WTC11 (cell line): ENCODE measurements around the gene MRPL51. TPM values are rescaled to one million over a fixed set of nuclear protein-coding genes. Genes with fewer than 3 reads are reported as not detected.

Experiments used
- ATAC-seq: fragments of 200-7000 bp; cut with Tn5 transposase; 2 replicates; pipeline ENCODE4 v1.10.0; 2021; ENCODE audit warnings: mild to moderate bottlenecking, moderate library complexity
- Bru-seq: library from RNA; stranded (reverse); fragments of 400-500 nt; gene quantifications from one replicate; lab custom pipeline; 2021; lab: Mats Ljungman, UMichigan
- CTCF ChIA-PET: fragments of 300-600 bp; sonication (Branson Sonifier 250); formaldehyde crosslinking; loops from one replicate; lab custom pipeline; 2021; ENCODE audit warnings: antibody characterized with exemption; lab: Charles Lee
- POLR2A ChIA-PET: fragments of 350-600 bp; sonication (Branson Sonifier 250); formaldehyde crosslinking; loops from one replicate; lab custom pipeline; 2021; ENCODE audit warnings: antibody characterized with exemption; lab: Charles Lee
- DNase-seq: peaks from one replicate; pipeline ENCODE4 v3.0.0; 2021; ENCODE audit warnings: low spot score
- H3K27ac Mint-ChIP-seq: 2 replicates; pipeline ENCODE4 v1.8.0; 2021; ENCODE audit warnings: mixed read lengths
- H3K27me3 Mint-ChIP-seq: 2 replicates; pipeline ENCODE4 v1.8.0; 2021; ENCODE audit warnings: low read depth, mild to moderate bottlenecking, moderate library complexity, mixed read lengths
- H3K36me3 Mint-ChIP-seq: 2 replicates; pipeline ENCODE4 v1.8.0; 2021; ENCODE audit warnings: mixed read lengths
- H3K4me1 Mint-ChIP-seq: 2 replicates; pipeline ENCODE4 v1.8.0; 2022; ENCODE audit warnings: mixed read lengths
- H3K4me3 Mint-ChIP-seq: 2 replicates; pipeline ENCODE4 v1.8.0; 2021; ENCODE audit warnings: mild to moderate bottlenecking, moderate library complexity, mixed read lengths
- H3K9me3 Mint-ChIP-seq: 2 replicates; pipeline ENCODE4 v1.8.0; 2021; ENCODE audit warnings: mixed read lengths
- ATF3 ChIP-seq: sonication (generic); formaldehyde crosslinking; conservative IDR thresholded peaks from 2 replicates; pipeline ENCODE4 v1.8.1; 2022; ENCODE audit warnings: mild to moderate bottlenecking, missing genetic modification reagents
- ETV6 ChIP-seq: sonication (generic); formaldehyde crosslinking; IDR thresholded peaks from 2 replicates; pipeline ENCODE4 v1.8.1; 2022; ENCODE audit warnings: mild to moderate bottlenecking, missing genetic modification reagents
- FOXP1 ChIP-seq: sonication (generic); formaldehyde crosslinking; IDR thresholded peaks from 2 replicates; pipeline ENCODE4 v1.8.0; 2022; ENCODE audit warnings: missing genetic modification reagents, mild to moderate bottlenecking, moderate library complexity, borderline replicate concordance
- HMGA2 ChIP-seq: fragments of 250-450 bp; sonication (Bioruptor Pico); IDR thresholded peaks from 2 replicates; pipeline ENCODE4 v1.4.0; 2021; ENCODE audit warnings: mild to moderate bottlenecking, moderate library complexity
- JUN ChIP-seq: sonication (generic); formaldehyde crosslinking; IDR thresholded peaks from 2 replicates; pipeline ENCODE4 v1.8.0; 2023; ENCODE audit warnings: mild to moderate bottlenecking, missing genetic modification reagents
- MYBL2 ChIP-seq: sonication (generic); formaldehyde crosslinking; IDR thresholded peaks from 2 replicates; pipeline ENCODE4 v1.8.1; 2023; ENCODE audit warnings: mild to moderate bottlenecking, moderate library complexity, missing genetic modification reagents
- NR1H2 ChIP-seq: sonication (generic); formaldehyde crosslinking; IDR thresholded peaks from 2 replicates; pipeline ENCODE4 v1.9.0; 2021; ENCODE audit warnings: mild to moderate bottlenecking, moderate library complexity, missing genetic modification reagents
- OVOL2 ChIP-seq: fragments of 250-450 bp; sonication (Bioruptor Pico); IDR thresholded peaks from 2 replicates; pipeline ENCODE4 v1.9.0; 2021; ENCODE audit warnings: mild to moderate bottlenecking, borderline replicate concordance
- RELA ChIP-seq: sonication (generic); formaldehyde crosslinking; IDR thresholded peaks from 2 replicates; pipeline ENCODE4 v1.8.1; 2022; ENCODE audit warnings: missing genetic modification reagents, mild to moderate bottlenecking, borderline replicate concordance
- RORB ChIP-seq: fragments of 250-450 bp; sonication (Bioruptor Pico); IDR thresholded peaks from 2 replicates; pipeline ENCODE4 v1.9.0; 2021; ENCODE audit warnings: mild to moderate bottlenecking
- SMAD3 ChIP-seq: sonication (generic); formaldehyde crosslinking; IDR thresholded peaks from 2 replicates; pipeline ENCODE4 v1.8.0; 2022; ENCODE audit warnings: missing genetic modification reagents, mild to moderate bottlenecking, borderline replicate concordance
- TEAD1 ChIP-seq: sonication (generic); formaldehyde crosslinking; IDR thresholded peaks from 2 replicates; pipeline ENCODE4 v1.8.0; 2022; ENCODE audit warnings: mild to moderate bottlenecking, missing genetic modification reagents
- TEAD4 ChIP-seq: sonication (generic); formaldehyde crosslinking; IDR thresholded peaks from 2 replicates; pipeline ENCODE4 v1.8.0; 2022; ENCODE audit warnings: mild to moderate bottlenecking, missing genetic modification reagents
- USF2 ChIP-seq: sonication (generic); formaldehyde crosslinking; IDR thresholded peaks from 2 replicates; pipeline ENCODE4 v1.8.1; 2023; ENCODE audit warnings: mild to moderate bottlenecking, missing genetic modification reagents, moderate library complexity
- ZNF232 ChIP-seq: sonication (generic); formaldehyde crosslinking; IDR thresholded peaks from 2 replicates; pipeline ENCODE4 v1.8.0; 2022; ENCODE audit warnings: mild to moderate bottlenecking, missing genetic modification reagents
- ZNF317 ChIP-seq: sonication (generic); formaldehyde crosslinking; IDR thresholded peaks from 2 replicates; pipeline ENCODE4 v1.8.1; 2023; ENCODE audit warnings: low read depth, mild to moderate bottlenecking, moderate library complexity, missing genetic modification reagents, borderline replicate concordance
- ZNF671 ChIP-seq: fragments of 250-450 bp; sonication (Bioruptor Pico); IDR thresholded peaks from 2 replicates; pipeline ENCODE4 v1.8.0; 2021; ENCODE audit warnings: mild to moderate bottlenecking
- long read RNA-seq, 3 experiments: library from RNA in 1 of 3; library from capped mRNA in 1 of 3; library from polyadenylated mRNA in 1 of 3; unstranded in 2 of 3; stranded (forward) in 1 of 3; transcript quantifications; one replicate each; pipeline ENCODE4 v2.0.0, GENCODE V29; 2021
- total RNA-seq: library from RNA; stranded (reverse); gene quantifications from 3 replicates; pipeline ENCODE4 v1.2.3, GENCODE V29; 2021
- TF ChIP-seq, protein P1 (sequence below): sonication (generic); formaldehyde crosslinking; IDR thresholded peaks from 2 replicates; pipeline ENCODE4 v1.8.0; 2022; ENCODE audit warnings: missing genetic modification reagents
- TF ChIP-seq, protein P2 (sequence below): fragments of 250-450 bp; sonication (Bioruptor Pico); IDR thresholded peaks from 2 replicates; pipeline ENCODE4 v1.9.0; 2021; ENCODE audit warnings: mild to moderate bottlenecking, borderline replicate concordance
- TF ChIP-seq, protein P3 (sequence below): sonication (generic); formaldehyde crosslinking; IDR thresholded peaks from 2 replicates; pipeline ENCODE4 v1.8.0; 2022; ENCODE audit warnings: mild to moderate bottlenecking, missing genetic modification reagents
- TF ChIP-seq, protein P4 (sequence below): sonication (generic); formaldehyde crosslinking; IDR thresholded peaks from 2 replicates; pipeline ENCODE4 v1.8.1; 2022; ENCODE audit warnings: missing genetic modification reagents, borderline replicate concordance

Gene MRPL51
- total RNA-seq (285 to 290 TPM (median 288 TPM) in 3 replicates), Bru-seq, nascent RNA (percentile 95 among the genes with signal in this experiment)
- long read RNA-seq, experiment 1, transcript MRPL51-201 (3 exons, 1,234 nt), result major isoform, 158 of 194 reads
- long read RNA-seq, experiment 1, transcript MRPL51-205 (3 exons, 814 nt), result minor isoform, 21 of 194 reads
- long read RNA-seq, experiment 1, transcript MRPL51-202 (3 exons, 601 nt), result minor isoform, 12 of 194 reads
- long read RNA-seq, experiment 1, partial matches to known transcripts, result 0 of 194 reads
- long read RNA-seq, experiment 1, other reads (novel, unspliced or antisense), result 1 of 194 reads
- long read RNA-seq, experiment 2, transcript MRPL51-205 (3 exons, 814 nt), result minor isoform, 33 of 307 reads
- long read RNA-seq, experiment 2, transcript MRPL51-201 (3 exons, 1,234 nt), result major isoform, 225 of 307 reads
- long read RNA-seq, experiment 2, transcript MRPL51-203 (2 exons, 501 nt), result minor isoform, 5 of 307 reads
- long read RNA-seq, experiment 2, transcript MRPL51-202 (3 exons, 601 nt), result minor isoform, 22 of 307 reads
- long read RNA-seq, experiment 2, partial matches to known transcripts, result 6 of 307 reads
- long read RNA-seq, experiment 2, other reads (novel, unspliced or antisense), result 14 of 307 reads
- long read RNA-seq, experiment 3, transcript MRPL51-205 (3 exons, 814 nt), result major isoform, 47 of 73 reads
- long read RNA-seq, experiment 3, transcript MRPL51-201 (3 exons, 1,234 nt), result minor isoform, 21 of 73 reads
- long read RNA-seq, experiment 3, partial matches to known transcripts, result 1 of 73 reads
- long read RNA-seq, experiment 3, other reads (novel, unspliced or antisense), result 2 of 73 reads

GRCh38 chr12:6492838-6493496, at the start of gene MRPL51:
TSS of gene MRPL51 (minus strand) at chr12:6493262. CDS start at chr12:6493136, 126 bp downstream.
- ATAC-seq (peak; percentile 84), DNase-seq (peak; percentile 98)
- H3K36me3 Mint-ChIP-seq, result peaks cover 38% of the 10 kb centered on the region
- no peaks in the 10 kb centered on the region for H3K27me3 Mint-ChIP-seq
- peak within 1 kb of the TSS; percentile 97 for H3K27ac Mint-ChIP-seq
- ChIA-PET CTCF (interaction anchor here (0.6 to 1.3 kb wide), 11 partner anchors 19 to 379 kb away, joined by 3 to 8 read pairs (median 5); partner anchors contain the start of gene VAMP1), POLR2A (interaction anchor here (0.6 to 1.4 kb wide), 11 partner anchors 8 to 274 kb away, joined by 3 to 17 read pairs (median 3); partner anchors contain the start of genes GAPDH, TAPBPL, VAMP1 and ZNF384)
- no peaks in the 10 kb centered on the region for H3K9me3 Mint-ChIP-seq
- peaks cover 25% of the 10 kb centered on the region for H3K4me1 Mint-ChIP-seq
- H3K4me3 Mint-ChIP-seq, result peak within 1 kb of the TSS; percentile 93
- TF ChIP-seq ZNF671, result no peak
- no peak for TF ChIP-seq SMAD3 (CRISPR knock-in tag)
- no peak for TF ChIP-seq USF2 (CRISPR knock-in tag)
- TF ChIP-seq, protein P1, sequence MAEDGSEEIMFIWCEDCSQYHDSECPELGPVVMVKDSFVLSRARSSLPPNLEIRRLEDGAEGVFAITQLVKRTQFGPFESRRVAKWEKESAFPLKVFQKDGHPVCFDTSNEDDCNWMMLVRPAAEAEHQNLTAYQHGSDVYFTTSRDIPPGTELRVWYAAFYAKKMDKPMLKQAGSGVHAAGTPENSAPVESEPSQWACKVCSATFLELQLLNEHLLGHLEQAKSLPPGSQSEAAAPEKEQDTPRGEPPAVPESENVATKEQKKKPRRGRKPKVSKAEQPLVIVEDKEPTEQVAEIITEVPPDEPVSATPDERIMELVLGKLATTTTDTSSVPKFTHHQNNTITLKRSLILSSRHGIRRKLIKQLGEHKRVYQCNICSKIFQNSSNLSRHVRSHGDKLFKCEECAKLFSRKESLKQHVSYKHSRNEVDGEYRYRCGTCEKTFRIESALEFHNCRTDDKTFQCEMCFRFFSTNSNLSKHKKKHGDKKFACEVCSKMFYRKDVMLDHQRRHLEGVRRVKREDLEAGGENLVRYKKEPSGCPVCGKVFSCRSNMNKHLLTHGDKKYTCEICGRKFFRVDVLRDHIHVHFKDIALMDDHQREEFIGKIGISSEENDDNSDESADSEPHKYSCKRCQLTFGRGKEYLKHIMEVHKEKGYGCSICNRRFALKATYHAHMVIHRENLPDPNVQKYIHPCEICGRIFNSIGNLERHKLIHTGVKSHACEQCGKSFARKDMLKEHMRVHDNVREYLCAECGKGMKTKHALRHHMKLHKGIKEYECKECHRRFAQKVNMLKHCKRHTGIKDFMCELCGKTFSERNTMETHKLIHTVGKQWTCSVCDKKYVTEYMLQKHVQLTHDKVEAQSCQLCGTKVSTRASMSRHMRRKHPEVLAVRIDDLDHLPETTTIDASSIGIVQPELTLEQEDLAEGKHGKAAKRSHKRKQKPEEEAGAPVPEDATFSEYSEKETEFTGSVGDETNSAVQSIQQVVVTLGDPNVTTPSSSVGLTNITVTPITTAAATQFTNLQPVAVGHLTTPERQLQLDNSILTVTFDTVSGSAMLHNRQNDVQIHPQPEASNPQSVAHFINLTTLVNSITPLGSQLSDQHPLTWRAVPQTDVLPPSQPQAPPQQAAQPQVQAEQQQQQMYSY (CRISPR knock-in tag), result no peak
- no peak for TF ChIP-seq MYBL2
- TF ChIP-seq TEAD4 (CRISPR knock-in tag), result 0 out of 2 replicates have a peak, but pooled peaks have one; percentile 28
- TF ChIP-seq FOXP1 (CRISPR knock-in tag), result peak; percentile 32; the same call in 1 of the 2 replicates
- TF ChIP-seq OVOL2 (CRISPR knock-in tag), result no peak
- TF ChIP-seq RELA (CRISPR knock-in tag), result no peak
- TF ChIP-seq, protein P2, sequence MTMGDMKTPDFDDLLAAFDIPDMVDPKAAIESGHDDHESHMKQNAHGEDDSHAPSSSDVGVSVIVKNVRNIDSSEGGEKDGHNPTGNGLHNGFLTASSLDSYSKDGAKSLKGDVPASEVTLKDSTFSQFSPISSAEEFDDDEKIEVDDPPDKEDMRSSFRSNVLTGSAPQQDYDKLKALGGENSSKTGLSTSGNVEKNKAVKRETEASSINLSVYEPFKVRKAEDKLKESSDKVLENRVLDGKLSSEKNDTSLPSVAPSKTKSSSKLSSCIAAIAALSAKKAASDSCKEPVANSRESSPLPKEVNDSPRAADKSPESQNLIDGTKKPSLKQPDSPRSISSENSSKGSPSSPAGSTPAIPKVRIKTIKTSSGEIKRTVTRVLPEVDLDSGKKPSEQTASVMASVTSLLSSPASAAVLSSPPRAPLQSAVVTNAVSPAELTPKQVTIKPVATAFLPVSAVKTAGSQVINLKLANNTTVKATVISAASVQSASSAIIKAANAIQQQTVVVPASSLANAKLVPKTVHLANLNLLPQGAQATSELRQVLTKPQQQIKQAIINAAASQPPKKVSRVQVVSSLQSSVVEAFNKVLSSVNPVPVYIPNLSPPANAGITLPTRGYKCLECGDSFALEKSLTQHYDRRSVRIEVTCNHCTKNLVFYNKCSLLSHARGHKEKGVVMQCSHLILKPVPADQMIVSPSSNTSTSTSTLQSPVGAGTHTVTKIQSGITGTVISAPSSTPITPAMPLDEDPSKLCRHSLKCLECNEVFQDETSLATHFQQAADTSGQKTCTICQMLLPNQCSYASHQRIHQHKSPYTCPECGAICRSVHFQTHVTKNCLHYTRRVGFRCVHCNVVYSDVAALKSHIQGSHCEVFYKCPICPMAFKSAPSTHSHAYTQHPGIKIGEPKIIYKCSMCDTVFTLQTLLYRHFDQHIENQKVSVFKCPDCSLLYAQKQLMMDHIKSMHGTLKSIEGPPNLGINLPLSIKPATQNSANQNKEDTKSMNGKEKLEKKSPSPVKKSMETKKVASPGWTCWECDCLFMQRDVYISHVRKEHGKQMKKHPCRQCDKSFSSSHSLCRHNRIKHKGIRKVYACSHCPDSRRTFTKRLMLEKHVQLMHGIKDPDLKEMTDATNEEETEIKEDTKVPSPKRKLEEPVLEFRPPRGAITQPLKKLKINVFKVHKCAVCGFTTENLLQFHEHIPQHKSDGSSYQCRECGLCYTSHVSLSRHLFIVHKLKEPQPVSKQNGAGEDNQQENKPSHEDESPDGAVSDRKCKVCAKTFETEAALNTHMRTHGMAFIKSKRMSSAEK (CRISPR knock-in tag), result no peak
- no peak; the same call in 1 of the 2 replicates for TF ChIP-seq JUN
- TF ChIP-seq ZNF232 (CRISPR knock-in tag), result no peak
- no peak for TF ChIP-seq HMGA2
- no peak for TF ChIP-seq RORB (CRISPR knock-in tag)
- no peak for TF ChIP-seq NR1H2 (CRISPR knock-in tag)
- TF ChIP-seq, protein P3, sequence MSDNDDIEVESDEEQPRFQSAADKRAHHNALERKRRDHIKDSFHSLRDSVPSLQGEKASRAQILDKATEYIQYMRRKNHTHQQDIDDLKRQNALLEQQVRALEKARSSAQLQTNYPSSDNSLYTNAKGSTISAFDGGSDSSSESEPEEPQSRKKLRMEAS (CRISPR knock-in tag), result no peak
- TF ChIP-seq ATF3 (CRISPR knock-in tag), result no peak
- TF ChIP-seq, protein P4, sequence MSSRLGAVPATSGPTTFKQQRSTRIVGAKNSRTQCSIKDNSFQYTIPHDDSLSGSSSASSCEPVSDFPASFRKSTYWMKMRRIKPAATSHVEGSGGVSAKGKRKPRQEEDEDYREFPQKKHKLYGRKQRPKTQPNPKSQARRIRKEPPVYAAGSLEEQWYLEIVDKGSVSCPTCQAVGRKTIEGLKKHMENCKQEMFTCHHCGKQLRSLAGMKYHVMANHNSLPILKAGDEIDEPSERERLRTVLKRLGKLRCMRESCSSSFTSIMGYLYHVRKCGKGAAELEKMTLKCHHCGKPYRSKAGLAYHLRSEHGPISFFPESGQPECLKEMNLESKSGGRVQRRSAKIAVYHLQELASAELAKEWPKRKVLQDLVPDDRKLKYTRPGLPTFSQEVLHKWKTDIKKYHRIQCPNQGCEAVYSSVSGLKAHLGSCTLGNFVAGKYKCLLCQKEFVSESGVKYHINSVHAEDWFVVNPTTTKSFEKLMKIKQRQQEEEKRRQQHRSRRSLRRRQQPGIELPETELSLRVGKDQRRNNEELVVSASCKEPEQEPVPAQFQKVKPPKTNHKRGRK (CRISPR knock-in tag), result no peak
- no peak; the same call in 1 of the 2 replicates for TF ChIP-seq ETV6 (CRISPR knock-in tag)
- no peak for TF ChIP-seq ZNF317
- 0 out of 2 replicates have a peak, but pooled peaks have one; percentile 63 for TF ChIP-seq TEAD1 (CRISPR knock-in tag)
